Activated gamma-delta T cell treated with anti-CD3 and anti-CD28 coated beads, Interleukin-2, amount 50 U/mL, for 16 hours (primary cell): ENCODE results near the gene PKNOX2.

Experiments
- DNase-seq: peaks from one replicate; pipeline ENCODE4 v3.0.0-alpha.2; 2020; ENCODE audit warnings: low read depth

Gene PKNOX2

GRCh38 chr11:125382314-125382791 lies 217.8 kb downstream of the PKNOX2 start:
- DNase-seq, result no peak

GRCh38 chr11:125382822-125383221 lies 218.3 kb downstream of the PKNOX2 start:
- no peak for DNase-seq

GRCh38 chr11:125384825-125385224 lies 220.3 kb downstream of the PKNOX2 start:
- DNase-seq, result no peak

- no peak for DNase-seq
These were observed 223.3 kb downstream of the PKNOX2 start for GRCh38 chr11:125387901-125388300.

- DNase-seq, result no peak
These were observed 224.1 kb downstream of the PKNOX2 start for GRCh38 chr11:125388611-125389010.

GRCh38 chr11:125389339-125390166 lies 225.0 kb downstream of the PKNOX2 start:
- no peak for DNase-seq

- DNase-seq, result no peak
These were observed 226.4 kb downstream of the PKNOX2 start for GRCh38 chr11:125390946-125391345.

GRCh38 chr11:125393331-125393730 lies 228.8 kb downstream of the PKNOX2 start:
- DNase-seq, result no peak

- no peak for DNase-seq
These were observed 229.7 kb downstream of the PKNOX2 start for GRCh38 chr11:125394296-125394695.

- DNase-seq, result no peak
These were observed 232.9 kb downstream of the PKNOX2 start for GRCh38 chr11:125397421-125397820.

- DNase-seq, result no peak
These were observed 233.9 kb downstream of the PKNOX2 start for GRCh38 chr11:125398475-125398874.

- DNase-seq, result no peak
These were observed 234.6 kb downstream of the PKNOX2 start for GRCh38 chr11:125398994-125399640.

GRCh38 chr11:125399945-125400344 lies 235.4 kb downstream of the PKNOX2 start:
- no peak for DNase-seq

GRCh38 chr11:125401235-125401634 lies 236.7 kb downstream of the PKNOX2 start:
- DNase-seq, result no peak

GRCh38 chr11:125401746-125402145 lies 237.2 kb downstream of the PKNOX2 start:
- no peak for DNase-seq

GRCh38 chr11:125402435-125402834 lies 237.9 kb downstream of the PKNOX2 start:
- DNase-seq, result no peak

GRCh38 chr11:125404157-125404810 lies 239.7 kb downstream of the PKNOX2 start:
- no peak for DNase-seq

GRCh38 chr11:125404811-125405790 lies 240.6 kb downstream of the PKNOX2 start:
- DNase-seq, result peak; percentile 53

- no peak for DNase-seq
These were observed 242.5 kb downstream of the PKNOX2 start for GRCh38 chr11:125407046-125407445.

GRCh38 chr11:125408311-125408711 lies 243.8 kb downstream of the PKNOX2 start:
- DNase-seq, result no peak

- no peak for DNase-seq
These were observed 245.5 kb downstream of the PKNOX2 start for GRCh38 chr11:125410091-125410490.

GRCh38 chr11:125412177-125412496 lies 247.6 kb downstream of the PKNOX2 start:
- DNase-seq, result no peak
